ENCODE measurements around the gene DHX58.

DNA sequence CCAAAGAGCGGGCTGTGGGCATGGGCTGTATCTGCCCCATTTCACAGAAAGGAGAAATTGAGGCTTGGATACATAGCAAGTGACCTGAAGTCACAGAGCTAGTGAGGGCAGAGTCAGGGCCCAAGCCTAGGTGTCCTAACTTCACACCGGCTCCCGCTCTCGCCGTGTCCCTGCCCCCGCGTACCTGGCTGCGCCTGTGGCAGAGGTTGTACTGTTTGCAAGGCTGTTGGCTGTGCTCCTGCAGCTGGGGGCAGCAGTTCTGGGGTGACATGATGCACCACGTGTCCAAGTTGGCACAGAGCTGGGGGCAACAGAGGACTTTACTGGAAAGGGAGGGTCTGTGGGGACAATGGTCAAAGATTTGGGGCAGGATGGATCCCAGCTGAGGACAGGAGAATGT, 3.4 kb downstream of the DHX58 start:
- TF ChIP-seq CTCF (IDR thresholded peaks at IDR 0.05) (no peak), ZFX (IDR thresholded peaks at IDR 0.05; ENCODE audit: borderline replicate concordance) (no peak)

Measured in 22Rv1 (cell line).